NCI-H2196 (cell line): Measurements from ENCODE around the gene DPM2.

Experiments used
- DNase-seq: peaks from one replicate; lab custom pipeline; 2025; ENCODE audit not compliant: unreplicated experiment; lab: John Stamatoyannopoulos, UW

The DPM2 gene

DNA sequence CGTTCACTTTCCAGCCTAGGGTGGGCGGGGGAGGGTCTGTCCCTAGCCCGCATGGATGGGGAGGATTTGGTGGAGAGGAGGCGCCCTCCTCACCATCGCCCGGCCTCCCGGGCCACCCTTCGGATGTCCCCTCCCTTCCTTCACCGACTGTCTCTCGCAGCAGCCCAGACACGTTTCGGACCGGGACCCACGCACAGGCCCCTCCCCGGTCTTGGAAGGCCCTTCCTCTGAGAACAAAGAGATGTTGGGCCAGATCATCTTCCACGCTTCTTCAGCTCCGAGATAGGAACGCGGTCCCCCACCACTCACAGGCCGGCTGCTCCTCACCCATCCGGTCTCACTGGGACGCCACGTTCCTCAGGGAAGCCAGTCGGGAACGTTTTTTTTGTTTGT is 640 bp upstream of the DPM2 start:
- no peak for DNase-seq

DNA sequence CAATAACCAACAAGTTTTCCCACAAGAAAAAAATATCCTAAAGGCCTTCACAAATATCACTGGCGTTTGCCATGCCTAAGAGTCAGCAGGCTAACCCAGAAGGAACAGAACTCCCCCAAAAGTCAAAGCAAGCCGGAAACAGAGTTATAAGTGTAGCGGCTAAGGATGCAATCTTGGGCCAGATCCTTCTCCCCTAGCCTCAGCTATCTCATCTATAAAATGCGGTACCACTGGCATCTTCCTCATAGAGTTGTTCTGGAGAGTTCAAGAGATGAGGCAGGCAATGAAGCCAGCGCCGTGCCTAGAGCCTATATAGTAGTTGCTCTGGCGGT is 632 bp downstream of the DPM2 start:
- no peak for DNase-seq

DNA sequence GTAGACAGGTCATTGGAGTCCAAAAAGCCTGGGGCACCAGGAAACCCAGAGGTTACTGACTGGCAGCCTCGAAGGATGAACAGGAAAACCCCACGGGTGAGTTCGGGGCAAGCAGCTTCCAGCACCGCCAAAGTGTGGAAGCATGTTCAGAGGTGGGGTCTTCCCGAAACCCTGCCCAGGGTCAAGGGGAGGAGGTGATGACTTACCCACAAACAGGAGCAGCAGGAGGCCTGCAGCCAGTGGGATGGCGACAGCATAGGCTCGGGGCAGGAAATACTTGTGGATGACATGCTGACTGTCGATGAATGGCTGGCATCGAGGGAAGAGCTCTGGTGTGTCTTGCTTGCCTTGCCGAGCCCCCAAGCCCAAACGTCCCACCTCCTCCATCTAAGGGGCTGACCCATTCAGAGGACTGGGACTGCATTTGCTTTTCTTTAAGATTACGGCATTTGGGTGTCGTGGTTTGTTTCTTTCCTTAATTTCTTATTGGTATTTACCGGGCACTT is 1.3 kb downstream of the DPM2 start:
- no peak for DNase-seq

DNA sequence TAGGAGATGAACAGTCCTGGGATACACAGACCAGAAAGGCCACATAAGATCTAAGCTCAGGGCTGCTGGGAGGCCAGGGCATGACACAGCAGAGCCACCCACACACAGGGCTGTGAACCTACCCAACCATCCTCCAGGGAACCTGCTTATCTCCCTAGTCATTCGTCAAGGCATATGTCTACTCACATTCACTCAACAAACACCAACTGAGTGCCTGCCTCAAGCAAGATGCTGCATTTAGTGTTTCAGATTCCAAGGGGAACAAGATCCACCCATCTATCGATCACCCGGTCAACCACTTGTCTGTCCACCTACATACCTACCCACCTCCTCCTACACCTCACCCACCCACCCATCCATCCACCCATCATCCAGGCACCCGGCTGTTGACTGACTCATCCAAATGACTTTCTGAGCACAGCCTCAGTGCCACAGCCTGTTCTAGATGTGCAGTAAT is 1.9 kb downstream of the DPM2 start:
- no peak for DNase-seq

DNA sequence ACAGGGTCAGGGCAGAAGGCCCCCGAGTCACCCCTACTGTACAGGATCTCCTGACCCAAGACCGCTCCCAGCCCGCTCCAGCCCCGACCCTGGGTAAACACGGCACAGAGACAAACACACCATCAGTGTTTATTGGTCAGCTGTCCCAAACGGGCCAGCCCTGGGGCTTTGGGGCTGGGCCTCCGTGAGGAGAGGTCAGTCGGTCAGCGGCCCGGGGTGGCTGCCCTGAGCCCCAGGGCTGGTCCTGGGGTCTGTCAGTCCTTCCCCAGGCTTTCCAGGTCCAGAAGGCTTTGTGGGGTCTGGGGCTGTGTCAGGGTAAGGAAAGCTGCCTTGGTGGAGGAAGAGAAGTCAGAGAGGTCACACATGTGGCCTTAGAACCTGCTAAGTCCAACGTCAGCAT is 2.7 kb downstream of the DPM2 start:
- no peak for DNase-seq

DNA sequence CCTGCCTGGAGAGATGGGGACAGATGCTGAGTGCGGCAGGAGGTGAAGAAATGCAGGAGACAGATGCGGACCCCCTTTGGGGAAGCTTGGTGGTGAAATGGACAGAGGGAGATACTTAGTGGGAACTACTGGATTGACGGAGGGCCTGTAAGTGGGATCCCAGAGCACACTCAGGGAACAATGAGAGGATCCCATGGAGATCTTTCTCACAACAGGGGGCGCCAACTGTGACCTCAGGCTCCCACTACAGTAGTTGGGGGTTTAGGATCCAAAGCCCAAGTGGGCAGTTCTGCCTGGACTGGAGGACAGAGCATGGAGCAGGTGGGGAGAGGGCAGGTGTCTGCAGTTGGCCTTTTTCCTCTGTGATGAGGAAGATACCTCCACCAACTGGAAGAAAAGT is 3.4 kb downstream of the DPM2 start:
- no peak for DNase-seq

DNA sequence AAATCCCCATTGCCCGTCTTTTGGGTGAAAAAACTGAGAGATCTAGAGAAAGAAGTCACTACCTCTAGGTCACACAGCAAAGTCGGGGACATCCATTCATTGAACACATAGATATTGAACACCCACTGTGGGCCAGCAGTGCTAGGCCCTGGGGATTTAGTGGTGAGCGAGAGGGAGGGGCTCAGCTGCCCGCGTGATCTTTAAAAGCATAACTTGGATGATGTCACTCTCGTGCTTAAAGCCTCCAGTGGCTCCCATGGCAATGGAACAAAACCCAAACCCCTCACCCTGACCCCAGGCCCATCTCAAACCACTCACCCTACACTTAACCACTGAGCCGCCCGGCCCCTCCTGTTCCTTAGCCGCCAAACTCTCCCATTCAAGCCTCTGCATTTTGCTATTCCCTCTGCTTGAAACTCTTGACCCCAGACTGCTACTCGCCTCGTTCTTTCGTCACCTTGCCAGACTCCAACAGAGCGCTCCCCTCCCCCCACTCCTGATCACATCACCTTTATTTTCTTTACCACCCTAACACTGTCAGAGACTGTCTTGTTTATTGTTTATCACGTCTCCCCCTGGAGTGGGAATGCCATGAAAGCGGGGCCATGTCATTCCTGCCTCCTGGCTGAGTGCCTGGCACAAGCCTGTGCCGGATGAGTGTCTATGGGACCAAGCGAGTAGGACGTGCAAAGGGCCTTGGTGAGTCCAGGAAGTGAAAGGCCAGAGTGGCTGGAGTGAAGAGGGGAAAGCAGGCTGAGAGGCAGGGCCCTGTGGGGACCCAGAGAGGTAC is 6.4 kb downstream of the DPM2 start:
- peak; percentile 77 for DNase-seq

DNA sequence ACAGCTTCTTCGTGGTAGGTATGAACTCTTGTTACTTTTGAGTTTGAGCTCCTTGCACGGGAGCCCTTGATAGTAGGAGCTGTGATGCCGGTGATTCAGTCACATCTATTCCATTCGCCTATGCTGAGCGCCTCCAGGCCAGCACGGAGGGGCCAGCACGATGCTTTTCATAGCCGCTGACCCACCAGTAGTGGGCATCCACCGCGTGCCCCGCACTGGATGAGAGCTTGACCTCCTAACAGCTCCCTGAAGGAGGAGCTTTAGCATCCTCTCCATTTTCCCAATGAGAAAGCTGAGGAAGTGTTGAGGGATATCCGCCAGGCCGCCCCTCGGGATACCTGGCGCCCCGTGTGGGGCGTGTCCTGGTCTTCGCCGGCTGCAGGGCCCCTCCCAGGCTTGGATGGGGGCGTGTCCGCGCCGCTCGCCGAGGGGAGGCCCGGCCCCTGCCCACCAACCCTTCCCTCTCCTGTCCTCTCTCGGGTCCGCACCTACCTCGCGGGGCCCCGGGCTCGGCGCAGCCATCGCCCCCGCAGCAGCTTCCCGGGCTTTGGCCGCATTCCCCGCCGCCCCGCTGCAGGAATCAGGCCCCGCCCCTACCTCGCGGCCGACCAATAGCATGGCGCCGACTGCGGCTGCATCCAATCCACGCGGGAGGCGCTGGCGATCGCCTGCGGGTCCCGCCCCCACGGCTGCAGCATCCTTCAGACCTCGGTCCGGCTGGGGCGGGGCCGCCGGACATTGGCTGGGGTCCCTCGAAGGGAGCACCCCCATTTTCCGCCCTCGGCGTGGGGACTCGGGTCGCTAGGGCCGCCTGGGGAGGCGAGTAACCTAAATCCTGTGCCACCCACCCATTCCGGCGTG is 7.2 kb downstream of the DPM2 start, which contains the start of gene PIP5KL1:
Gene PIP5KL1, minus strand, starts transcription at position 547 of the 861 bp plus-strand sequence. Its CDS starts 25 bp downstream, at position 522.
- peak; percentile 92 for DNase-seq

DNA sequence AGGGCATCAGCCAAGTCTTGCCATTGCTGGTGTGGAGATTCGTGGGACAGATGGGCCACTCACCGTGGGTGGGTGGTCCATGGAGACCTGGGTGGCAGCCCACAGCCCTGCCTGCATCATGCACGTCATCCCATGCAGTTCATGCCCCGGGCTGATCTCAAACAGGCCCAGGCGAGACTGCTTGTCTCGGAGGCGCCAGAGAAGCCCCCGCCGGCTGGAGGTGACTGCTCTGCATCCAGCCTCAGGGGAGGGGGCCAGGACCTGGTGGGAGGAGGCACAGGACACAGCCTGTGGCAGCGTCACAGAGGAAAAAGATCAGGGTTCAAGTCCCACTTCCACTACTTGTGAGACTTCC is 8.1 kb downstream of the DPM2 start:
- no peak for DNase-seq

DNA sequence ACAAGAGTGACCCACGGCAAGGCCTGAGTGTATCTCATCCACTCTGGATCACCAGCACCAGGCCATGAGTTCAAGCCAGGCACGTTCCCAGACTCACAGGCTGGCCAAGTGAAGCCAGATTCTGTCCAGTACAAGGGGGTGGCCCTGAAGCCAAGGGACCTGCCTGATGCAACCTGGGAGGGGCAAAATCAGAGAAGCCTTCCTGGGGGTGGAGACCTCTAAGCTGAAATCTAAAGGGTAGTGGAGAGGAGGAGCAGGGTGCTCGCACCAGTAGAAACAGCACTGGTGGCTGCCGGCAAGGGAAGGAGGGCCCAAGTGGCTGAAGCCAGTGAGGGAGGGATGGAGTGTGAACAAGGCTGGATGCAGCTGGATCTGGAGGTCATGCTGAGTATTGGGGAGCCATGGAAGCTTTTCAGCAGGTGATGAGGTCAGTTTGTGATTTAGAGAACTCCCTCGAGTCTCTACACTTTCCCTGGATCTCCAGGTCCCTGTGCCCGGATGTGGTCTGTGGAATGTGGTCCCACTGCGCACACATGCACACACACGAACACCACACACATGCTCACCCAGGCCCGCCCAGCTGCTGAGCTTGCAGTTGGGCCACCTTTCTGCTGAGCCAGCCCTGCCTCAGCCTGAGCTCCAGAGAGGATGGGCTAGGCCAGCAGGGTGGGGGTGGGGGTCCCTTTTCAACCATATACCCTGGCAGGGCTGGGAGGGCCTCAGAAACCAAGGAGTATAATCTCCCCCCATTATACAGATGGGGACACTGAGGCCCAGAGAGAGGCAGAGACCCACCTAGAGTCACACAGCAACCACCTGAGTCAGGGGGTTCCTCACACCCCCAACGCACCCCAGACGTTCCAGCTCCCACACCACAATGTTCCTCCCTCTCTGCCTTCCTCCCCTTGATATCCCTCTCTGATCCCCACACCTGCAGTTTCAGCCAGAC is 8.7 kb downstream of the DPM2 start:
- DNase-seq, result no peak

DNA sequence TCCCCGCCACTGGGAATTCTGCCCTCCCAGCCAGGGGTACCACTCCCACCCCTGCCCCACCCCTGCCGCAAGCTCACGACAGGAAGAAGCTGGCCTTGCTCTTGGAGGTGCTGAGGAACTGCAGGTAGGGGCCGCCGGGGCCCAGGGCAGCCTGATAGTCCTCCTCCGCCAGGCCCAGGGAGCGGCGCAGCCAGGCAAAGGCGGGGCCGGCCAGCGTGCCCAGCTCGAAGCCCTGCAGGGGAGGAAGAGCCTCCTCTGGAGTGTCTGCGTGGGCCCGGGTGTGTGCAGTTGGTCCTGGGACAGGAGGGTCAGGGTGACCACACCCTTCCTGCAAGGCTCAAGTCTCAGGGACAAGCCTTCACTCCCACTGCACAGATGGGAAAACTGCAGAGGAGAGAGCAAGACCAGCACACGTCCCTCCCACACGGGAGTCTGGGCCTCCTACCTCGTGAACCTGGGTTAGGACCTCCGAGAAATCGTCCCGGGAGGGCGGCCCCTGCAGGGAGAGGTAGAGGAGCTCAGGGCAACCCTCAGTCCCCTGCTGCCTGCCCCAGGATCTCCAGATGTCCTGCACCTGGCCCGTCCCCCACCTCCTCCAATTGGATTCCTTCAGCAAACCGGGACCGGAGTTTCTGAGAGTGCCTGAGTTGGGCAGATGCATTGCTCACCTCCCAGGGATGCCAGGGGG is 9.5 kb downstream of the DPM2 start:
- no peak for DNase-seq

DNA sequence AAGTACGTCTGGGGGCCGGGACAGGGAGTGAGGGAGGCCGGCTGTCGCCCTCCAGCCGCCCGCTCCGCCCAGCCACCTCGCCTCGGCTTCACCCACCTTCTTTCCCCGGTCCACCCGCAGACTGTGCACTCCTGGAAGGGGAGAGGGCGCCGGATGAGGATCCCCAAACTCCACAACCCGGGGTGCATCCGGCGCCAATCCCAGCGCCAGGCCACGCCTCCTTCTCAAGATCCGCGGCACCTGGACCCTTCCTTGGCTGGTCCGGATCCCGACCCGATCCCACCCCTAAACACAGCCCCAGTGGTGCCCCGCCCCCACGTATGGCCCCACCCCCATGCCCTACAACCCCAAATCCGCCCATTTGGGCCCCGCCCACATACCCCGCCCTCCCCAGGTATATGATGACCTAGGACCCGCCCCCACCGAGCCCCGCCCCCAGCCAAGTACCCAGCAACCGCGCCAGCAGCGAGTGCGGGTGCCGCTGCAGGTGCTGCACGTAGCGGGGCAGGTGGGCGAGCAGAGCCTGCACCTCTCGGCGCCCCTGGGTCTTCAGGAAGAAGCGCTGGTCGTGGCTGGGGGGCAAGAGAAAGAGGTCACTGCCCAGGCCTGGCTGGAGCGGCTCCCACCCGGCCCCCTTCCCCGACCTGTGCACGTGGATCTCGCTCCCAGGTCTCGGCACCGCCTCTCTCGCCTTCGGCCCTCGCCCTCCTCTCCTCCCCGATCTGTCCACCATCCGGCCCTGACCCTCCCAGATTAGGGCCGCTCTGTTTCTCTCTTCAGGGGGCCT is 10.3 kb downstream of the DPM2 start:
- DNase-seq, result peak; percentile 44

DNA sequence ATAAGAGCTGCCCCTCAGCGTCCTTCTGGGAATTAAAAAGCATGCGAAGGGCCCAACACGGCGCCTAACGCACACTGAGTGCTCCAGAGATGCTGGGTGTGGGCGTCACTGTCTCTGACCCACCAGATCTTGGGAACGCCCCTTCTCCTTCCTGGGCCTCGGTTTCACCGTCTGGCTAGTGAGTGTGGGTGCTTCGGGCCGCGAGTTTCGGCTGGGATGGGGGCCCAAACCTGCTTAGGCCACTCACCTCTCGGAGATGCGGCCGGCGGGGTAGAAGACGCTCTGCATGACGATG is 10.8 kb downstream of the DPM2 start:
- no peak for DNase-seq

DNA sequence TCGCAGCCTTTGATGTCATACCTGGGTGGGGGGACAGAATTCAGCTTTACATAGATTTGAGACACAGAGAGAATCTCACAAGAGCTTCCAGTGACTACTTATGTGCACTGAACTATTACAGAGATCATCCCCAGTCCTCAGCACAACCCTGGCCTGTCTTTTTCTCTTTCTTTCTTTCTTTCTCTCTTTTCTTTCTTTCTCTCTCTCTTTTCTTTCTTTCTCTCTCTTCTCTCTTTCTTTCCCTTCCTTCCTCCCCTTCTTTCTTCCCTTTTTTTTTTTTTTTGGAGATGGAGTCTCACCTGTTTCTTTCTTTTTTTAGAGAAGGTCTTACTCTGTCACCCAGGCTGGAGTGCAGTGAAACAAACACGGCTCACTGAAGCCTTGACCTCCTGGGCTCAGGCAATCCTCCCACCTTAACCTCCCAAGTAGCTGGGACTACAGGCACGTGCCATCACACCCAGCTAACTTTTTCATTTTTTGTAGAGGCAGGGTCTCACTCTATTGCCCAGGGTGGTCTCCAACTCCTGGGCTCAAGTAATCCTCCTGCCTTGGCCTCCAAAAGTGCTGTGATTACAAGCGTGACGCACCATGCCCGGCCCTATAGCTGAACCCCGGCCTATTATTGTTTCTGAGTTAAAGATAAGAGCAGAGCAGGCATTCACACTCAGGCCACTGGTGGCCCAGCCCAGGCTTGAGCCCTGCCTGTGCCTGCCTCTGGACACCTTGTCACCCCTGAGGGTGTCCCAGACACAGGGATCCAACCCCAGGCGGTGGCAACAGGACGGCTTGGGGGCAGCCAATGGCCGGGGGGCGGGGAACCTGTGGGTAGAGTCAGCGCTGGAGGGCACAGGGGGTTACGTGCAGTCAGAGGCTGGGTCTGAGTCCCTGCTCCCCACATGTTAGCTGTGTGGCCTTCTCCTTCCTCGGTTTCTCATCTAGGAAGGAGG is 11.4 kb downstream of the DPM2 start:
- DNase-seq, result no peak

DNA sequence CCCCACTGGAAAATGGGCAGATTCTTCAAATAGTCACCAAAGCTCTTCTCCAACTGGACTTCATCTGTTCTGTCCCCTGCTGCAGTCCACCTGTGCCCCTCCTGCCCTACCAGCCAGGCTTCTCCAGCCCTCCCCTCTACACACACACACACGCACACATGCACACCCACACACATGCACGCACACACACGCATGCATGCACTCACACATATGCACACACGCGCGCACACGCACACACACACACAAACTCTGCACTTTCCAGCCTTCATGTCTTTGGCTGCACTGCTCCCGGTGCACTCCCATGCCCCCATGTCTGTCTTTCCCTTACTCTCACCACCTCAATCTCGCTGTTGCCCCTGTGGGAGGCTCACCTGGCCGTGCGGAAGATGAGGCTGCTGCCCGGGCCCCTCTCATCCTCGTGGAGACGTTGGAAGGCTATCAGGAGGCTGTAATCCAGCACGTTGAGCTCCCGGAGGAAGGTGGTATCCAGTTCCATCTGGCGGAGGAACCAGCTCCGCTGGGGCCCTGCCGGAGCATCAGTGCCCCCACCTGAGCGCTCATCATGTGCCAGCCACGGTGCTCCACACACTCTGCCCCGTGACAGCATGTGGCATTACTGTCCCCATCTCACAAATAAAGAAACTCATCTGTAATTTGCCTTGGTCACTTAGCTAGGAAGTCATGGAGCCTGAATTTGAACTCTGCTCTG is 12.8 kb downstream of the DPM2 start:
- DNase-seq, result no peak

DNA sequence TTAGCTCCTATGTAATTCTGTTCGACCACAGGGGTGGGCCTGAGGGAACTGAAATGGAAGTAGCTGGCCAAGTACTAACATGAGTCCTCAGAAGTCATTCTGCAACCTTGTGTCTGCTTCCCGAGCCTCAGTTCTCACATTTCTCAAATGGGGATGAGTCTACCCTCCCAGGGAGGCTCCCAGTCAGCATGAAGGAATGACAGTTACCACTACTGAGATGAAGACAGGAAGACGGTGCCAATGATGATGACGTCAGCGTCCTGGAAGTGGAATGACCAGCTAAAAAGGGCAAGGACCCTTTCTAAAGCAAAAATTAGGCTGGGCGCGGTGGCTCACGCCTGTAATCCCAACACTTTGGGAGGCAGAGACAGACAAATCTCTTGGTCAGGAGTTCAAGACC is 13.9 kb downstream of the DPM2 start:
- DNase-seq, result no peak

DNA sequence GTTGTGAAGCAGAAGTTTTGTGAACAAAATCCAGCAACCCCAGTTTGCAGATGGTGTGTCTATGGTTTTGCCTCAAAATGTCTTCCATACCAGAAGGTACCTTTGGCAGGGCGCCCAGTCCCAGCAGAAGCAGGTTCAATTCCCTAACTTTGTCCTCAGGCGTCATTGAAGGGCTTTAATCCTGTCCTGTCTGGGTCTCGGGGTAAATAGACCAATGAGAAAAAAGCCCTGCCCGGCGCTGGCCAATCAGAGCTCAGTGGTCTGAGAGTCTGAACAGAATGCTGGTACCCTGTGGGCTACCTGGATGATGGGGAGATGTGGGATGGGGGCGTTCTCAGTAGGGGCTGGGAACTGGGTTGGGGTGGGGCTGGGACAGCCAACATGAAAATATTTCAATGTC is 14.6 kb downstream of the DPM2 start:
- DNase-seq, result no peak

DNA sequence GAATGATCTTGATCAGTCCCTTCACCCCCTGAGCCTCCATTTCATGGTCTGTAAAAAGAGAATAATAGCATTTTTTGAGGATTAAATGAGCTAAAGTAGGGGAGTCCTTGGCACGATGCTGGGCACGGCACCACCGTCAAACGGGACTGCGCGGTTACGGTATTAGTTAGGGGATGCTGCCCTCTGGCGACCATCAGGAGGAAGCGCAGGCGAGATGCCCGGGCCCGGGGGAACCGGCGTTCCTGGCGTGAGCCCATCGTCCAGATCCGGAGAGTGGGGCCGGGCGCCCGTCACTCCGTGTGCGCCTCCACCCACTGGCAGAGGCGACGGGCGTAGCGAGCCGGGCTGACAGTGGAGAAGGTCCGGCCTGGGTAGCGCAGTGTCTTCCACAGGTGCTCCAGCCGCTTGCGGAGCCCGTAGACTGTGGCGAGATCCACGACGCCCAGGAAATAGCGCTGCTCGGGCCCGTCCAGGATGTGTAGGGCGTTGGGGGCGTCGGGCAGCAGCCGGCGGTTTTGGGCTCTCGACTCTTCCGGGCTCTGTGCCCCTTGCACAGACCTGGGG is 16.0 kb downstream of the DPM2 start:
- DNase-seq, result peak; percentile 64
